ENCODE data around the gene SH3GL2. TPM values are rescaled to one million over a fixed set of nuclear protein-coding genes. Genes with fewer than 3 reads are reported as not detected.

The SH3GL2 gene
- polyA plus RNA-seq, 1 donor (not counting 4 experiments of a cell fraction or from before 2014, with no cell fraction given), result not detected

- Histone ChIP-seq H3K27me3 (ENCODE audit: control insufficient read depth, extremely low read depth, insufficient read depth, low read length) (no peaks in the 10 kb centered on the region), H3K36me3 (ENCODE audit: control insufficient read depth in 2 of 2, extremely low read depth in 1 of 2, insufficient read depth in 2 of 2, low read length in 2 of 2) (no peaks in the 10 kb centered on the region), H3K9me1 (ENCODE audit: control insufficient read depth, extremely low read depth, insufficient read depth, low read length) (no peaks in the 10 kb centered on the region), H3K79me2 (ENCODE audit: control insufficient read depth, insufficient read depth, low read length) (no peaks in the 10 kb centered on the region), H4K20me1 (ENCODE audit: control insufficient read depth, extremely low read depth, insufficient read depth, low read length) (no peaks in the 10 kb centered on the region), H3K9ac (ENCODE audit: control insufficient read depth, extremely low read depth, insufficient read depth, low read length) (no peak overlapping the region), H3K9me3 (ENCODE audit: control insufficient read depth, low read depth, low read length) (no peaks in the 10 kb centered on the region), H3K4me3 (ENCODE audit: control insufficient read depth in 2 of 3, extremely low read depth in 1 of 3, insufficient read depth in 2 of 3, low read depth in 1 of 3, low read length in 3 of 3) (no peak overlapping the region), H2AFZ (ENCODE audit: control insufficient read depth, low read length) (no peak overlapping the region), H3K4me1 (ENCODE audit: control insufficient read depth, extremely low read depth, insufficient read depth, low read length) (no peaks in the 10 kb centered on the region), H3K27ac (ENCODE audit: control insufficient read depth, insufficient read depth, low read length) (no peak overlapping the region), H3K4me2 (ENCODE audit: control insufficient read depth, extremely low read depth, insufficient read depth, low read depth, low read length) (no peak overlapping the region)
- TF ChIP-seq EZH2 (IDR thresholded peaks at IDR 0.05; ENCODE audit: low read length), result no peak
- no peak for TF ChIP-seq CTCF (optimal IDR thresholded peaks at IDR 0.05 in 1 of 3, IDR thresholded peaks at IDR 0.05 in 1 of 3, conservative IDR thresholded peaks at IDR 0.05 in 1 of 3; ENCODE audit: extremely low read depth in 1 of 3, insufficient read depth in 2 of 3, low read length in 3 of 3)
- dilution Hi-C loops (cut with MboI; ENCODE audit: extremely low pct_ligation_motif_present, low sequenced_read_pairs), result no loop called here
- no peak for FAIRE-seq
- DNase-seq (ENCODE audit: low read depth, low spot score), result no peak
These were observed 45.1 kb downstream of the SH3GL2 start for GRCh38 chr9:17623965-17624364.

GRCh38 chr9:17624571-17624970 lies 45.7 kb downstream of the SH3GL2 start:
- H3K79me2 ChIP-seq (ENCODE audit: control insufficient read depth, insufficient read depth, low read length), result no peaks in the 10 kb centered on the region
- no peaks in the 10 kb centered on the region for H3K4me1 ChIP-seq (ENCODE audit: control insufficient read depth, extremely low read depth, insufficient read depth, low read length)
- no peak overlapping the region for H3K27ac ChIP-seq (ENCODE audit: control insufficient read depth, insufficient read depth, low read length)
- no peak overlapping the region for H2AFZ ChIP-seq (ENCODE audit: control insufficient read depth, low read length)
- H3K9me1 ChIP-seq (ENCODE audit: control insufficient read depth, extremely low read depth, insufficient read depth, low read length), result no peaks in the 10 kb centered on the region
- no peak overlapping the region for H3K9ac ChIP-seq (ENCODE audit: control insufficient read depth, extremely low read depth, insufficient read depth, low read length)
- H3K9me3 ChIP-seq (ENCODE audit: control insufficient read depth, low read depth, low read length), result no peaks in the 10 kb centered on the region
- no peak overlapping the region for H3K4me3 ChIP-seq (ENCODE audit: control insufficient read depth in 2 of 3, extremely low read depth in 1 of 3, insufficient read depth in 2 of 3, low read depth in 1 of 3, low read length in 3 of 3)
- no peaks in the 10 kb centered on the region for H3K36me3 ChIP-seq (ENCODE audit: control insufficient read depth in 2 of 2, extremely low read depth in 1 of 2, insufficient read depth in 2 of 2, low read length in 2 of 2)
- dilution Hi-C loops (cut with MboI; ENCODE audit: extremely low pct_ligation_motif_present, low sequenced_read_pairs), result no loop called here
- no peaks in the 10 kb centered on the region for H3K27me3 ChIP-seq (ENCODE audit: control insufficient read depth, extremely low read depth, insufficient read depth, low read length)
- no peak for TF ChIP-seq CTCF (optimal IDR thresholded peaks at IDR 0.05 in 1 of 3, IDR thresholded peaks at IDR 0.05 in 1 of 3, conservative IDR thresholded peaks at IDR 0.05 in 1 of 3; ENCODE audit: extremely low read depth in 1 of 3, insufficient read depth in 2 of 3, low read length in 3 of 3)
- no peak for TF ChIP-seq EZH2 (IDR thresholded peaks at IDR 0.05; ENCODE audit: low read length)
- FAIRE-seq (no peak), DNase-seq (ENCODE audit: low read depth, low spot score) (no peak)
- H3K4me2 ChIP-seq (ENCODE audit: control insufficient read depth, extremely low read depth, insufficient read depth, low read depth, low read length), result no peak overlapping the region
- H4K20me1 ChIP-seq (ENCODE audit: control insufficient read depth, extremely low read depth, insufficient read depth, low read length), result no peaks in the 10 kb centered on the region
